AG04450 (cell line): ENCODE results near the gene KIAA0825. TPM values are rescaled to one million over a fixed set of nuclear protein-coding genes. Genes with fewer than 3 reads are reported as not detected.

Experiments used
- CTCF ChIA-PET: fragments of 300-600, 350-600 bp; formaldehyde crosslinking; extraction: SDS; loops from one replicate; lab custom pipeline; 2022; ENCODE audit warnings: antibody characterized with exemption, inconsistent platforms; lab: Charles Lee
- POLR2A ChIA-PET: fragments of 350-600 bp; formaldehyde crosslinking; extraction: SDS; loops from one replicate; lab custom pipeline; 2021; ENCODE audit warnings: antibody characterized with exemption, inconsistent platforms; lab: Yijun Ruan, JAX
- DNase-seq: peaks from one replicate; pipeline ENCODE4 v3.0.0-alpha.2; 2011; ENCODE audit warnings: low read depth, low spot score
- H3K27ac ChIP-seq: one replicate; pipeline ENCODE4 v1.5.1; 2012; ENCODE audit warnings: low read depth, low read length, control low read depth
- H3K27me3 ChIP-seq: one replicate; pipeline ENCODE4 v1.6.0; 2012; ENCODE audit warnings: low read length; ENCODE audit not compliant: control insufficient read depth, insufficient read depth
- H3K4me3 ChIP-seq: 2 replicates; pipeline ENCODE4 v1.5.1; 2011; ENCODE audit warnings: mild to moderate bottlenecking, low read depth, low read length, control low read depth
- H3K9me3 ChIP-seq: 2 replicates; pipeline ENCODE4 v1.5.1; 2012; ENCODE audit warnings: low read length; ENCODE audit not compliant: control insufficient read depth, insufficient read depth
- polyA plus RNA-seq: library from polyadenylated mRNA; depleted of rRNA; stranded (reverse); fragments of >200 nt; gene quantifications from 2 replicates; pipeline ENCODE4 v1.2.3, GENCODE V29; 2011
- TF ChIP-seq, protein P1 (sequence below): IDR thresholded peaks from 2 replicates; pipeline ENCODE4 v1.5.1; 2011; ENCODE audit warnings: low read depth, low read length, control low read depth, inconsistent platforms

KIAA0825 gene
- polyA plus RNA-seq, 1 experiment: 2.1 TPM

DNA sequence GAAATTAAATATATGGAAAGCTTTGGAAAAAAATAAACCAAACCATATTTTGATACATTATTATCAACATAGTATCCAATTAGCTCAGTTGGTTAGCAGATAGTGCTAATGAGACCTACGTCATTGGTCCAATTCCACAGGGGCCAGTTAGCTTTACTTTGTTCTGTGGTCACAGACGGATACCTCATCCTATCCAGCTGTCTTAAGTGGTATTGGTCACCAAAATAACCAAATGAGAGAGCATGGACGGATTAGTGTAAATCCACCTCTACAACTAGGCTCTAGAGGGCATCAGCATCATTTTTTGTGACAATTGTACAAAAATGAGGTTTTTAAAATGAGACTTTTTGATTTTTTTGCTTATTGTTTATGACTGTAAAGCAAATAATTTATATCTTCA is 364.2 kb downstream of the KIAA0825 start:
- DNase-seq: no peak
- TF ChIP-seq, protein P1, sequence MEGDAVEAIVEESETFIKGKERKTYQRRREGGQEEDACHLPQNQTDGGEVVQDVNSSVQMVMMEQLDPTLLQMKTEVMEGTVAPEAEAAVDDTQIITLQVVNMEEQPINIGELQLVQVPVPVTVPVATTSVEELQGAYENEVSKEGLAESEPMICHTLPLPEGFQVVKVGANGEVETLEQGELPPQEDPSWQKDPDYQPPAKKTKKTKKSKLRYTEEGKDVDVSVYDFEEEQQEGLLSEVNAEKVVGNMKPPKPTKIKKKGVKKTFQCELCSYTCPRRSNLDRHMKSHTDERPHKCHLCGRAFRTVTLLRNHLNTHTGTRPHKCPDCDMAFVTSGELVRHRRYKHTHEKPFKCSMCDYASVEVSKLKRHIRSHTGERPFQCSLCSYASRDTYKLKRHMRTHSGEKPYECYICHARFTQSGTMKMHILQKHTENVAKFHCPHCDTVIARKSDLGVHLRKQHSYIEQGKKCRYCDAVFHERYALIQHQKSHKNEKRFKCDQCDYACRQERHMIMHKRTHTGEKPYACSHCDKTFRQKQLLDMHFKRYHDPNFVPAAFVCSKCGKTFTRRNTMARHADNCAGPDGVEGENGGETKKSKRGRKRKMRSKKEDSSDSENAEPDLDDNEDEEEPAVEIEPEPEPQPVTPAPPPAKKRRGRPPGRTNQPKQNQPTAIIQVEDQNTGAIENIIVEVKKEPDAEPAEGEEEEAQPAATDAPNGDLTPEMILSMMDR: no peak
- ChIA-PET POLR2A (no interaction called here), CTCF (interaction anchor here (1.1 to 1.2 kb wide), 2 partner anchors 17 to 484 kb away, joined by 3 to 5 read pairs; no protein-coding TSS in a partner anchor)
- no peaks in the 10 kb centered on the region for H3K27me3 ChIP-seq
- H3K27ac ChIP-seq: no peak overlapping the region
- no peak overlapping the region for H3K4me3 ChIP-seq
- H3K9me3 ChIP-seq: no peaks in the 10 kb centered on the region

DNA sequence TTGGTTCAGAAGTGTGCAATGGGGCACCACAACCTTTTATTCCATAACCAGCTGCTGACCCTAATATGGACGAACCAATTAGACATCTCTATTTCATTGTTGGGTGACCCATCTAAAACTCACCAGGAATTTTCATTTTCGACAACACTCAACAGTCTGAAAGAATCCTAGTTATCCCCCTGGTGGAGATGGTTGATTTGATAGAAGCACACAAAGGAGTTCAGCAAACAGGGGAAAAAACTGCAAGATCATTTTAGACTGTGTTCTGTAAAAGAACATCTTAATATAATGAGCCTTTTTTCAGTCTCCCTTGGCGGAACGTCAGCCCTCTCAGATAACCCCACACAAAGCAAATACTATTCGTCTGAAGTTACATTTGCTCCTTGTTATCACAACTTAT is 367.4 kb downstream of the KIAA0825 start:
- CTCF ChIA-PET: interaction anchor here (1.3 kb wide), 1 partner anchor 487 kb away, joined by 4 read pairs; no protein-coding TSS in a partner anchor
- DNase-seq: no peak
- TF ChIP-seq, protein P1: no peak

DNA sequence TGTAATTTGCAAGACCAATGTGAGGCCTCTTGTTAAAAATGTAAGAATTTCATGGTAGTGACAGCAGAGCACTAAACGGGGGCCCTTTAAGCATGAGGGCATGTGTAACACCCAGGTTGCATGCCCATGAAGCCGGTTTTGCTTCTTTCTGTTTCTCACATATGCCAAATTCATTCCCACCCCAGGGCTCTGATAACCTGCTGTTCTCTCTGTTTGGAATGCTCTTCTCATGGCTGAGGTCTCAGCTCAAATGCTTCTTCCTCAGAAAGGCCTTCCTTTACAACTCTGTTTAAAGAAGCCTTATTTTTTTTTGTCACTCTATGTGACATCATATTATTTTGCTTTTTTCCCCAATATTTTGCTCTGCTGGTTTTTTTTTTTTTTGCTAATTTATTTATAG is 369.0 kb downstream of the KIAA0825 start:
- POLR2A ChIA-PET: interaction anchor here (0.7 kb wide), 1 partner anchor 511 kb away, joined by 4 read pairs; no protein-coding TSS in a partner anchor
- Histone ChIP-seq H3K27ac (no peak overlapping the region), H3K27me3 (no peaks in the 10 kb centered on the region), H3K4me3 (no peak overlapping the region), H3K9me3 (no peaks in the 10 kb centered on the region)
- DNase-seq: no peak
- CTCF ChIA-PET: no interaction called here
- TF ChIP-seq, protein P1: no peak

More for the DNA sequence above, 367.4 kb downstream of the KIAA0825 start:
- Histone ChIP-seq H3K9me3 (no peaks in the 10 kb centered on the region), H3K4me3 (no peak overlapping the region), H3K27ac (no peak overlapping the region), H3K27me3 (no peaks in the 10 kb centered on the region)
- POLR2A ChIA-PET: no interaction called here

DNA sequence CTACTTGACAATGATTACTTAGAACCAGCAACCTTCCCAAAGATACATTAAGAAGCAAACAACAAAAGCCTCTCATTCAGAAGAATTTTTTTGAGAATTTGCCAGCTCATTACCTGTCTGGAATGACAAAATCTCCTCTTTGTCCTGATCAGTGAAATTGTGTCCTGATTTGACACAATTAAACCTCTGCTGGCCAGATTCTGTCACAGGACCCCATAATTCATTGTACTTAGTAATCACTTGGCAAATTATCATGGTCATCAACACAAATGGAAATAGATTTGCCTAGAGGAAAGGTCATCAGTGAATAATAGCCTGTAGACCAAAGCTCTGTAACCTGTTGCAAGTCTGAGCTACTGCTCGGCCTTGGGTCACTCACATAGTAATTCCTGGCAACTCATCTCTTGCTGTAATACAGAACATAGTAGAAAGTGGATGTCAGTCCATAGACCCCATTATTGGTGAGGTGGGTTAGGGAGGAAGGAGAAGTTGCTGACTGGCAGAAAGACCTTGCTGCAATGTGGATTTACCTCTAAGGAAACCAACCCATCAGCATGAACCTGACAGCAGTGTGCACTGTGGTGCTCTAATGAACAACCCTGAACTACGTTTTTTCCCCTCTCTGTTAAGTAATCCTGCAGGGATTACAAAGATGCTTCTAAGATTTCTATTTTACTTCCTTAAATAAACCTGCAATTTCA is 370.1 kb downstream of the KIAA0825 start:
- H3K4me3 ChIP-seq: no peak overlapping the region
- DNase-seq: no peak
- TF ChIP-seq, protein P1: no peak
- H3K27ac ChIP-seq: no peak overlapping the region
- CTCF ChIA-PET: no interaction called here
- POLR2A ChIA-PET: no interaction called here
- no peaks in the 10 kb centered on the region for H3K9me3 ChIP-seq
- H3K27me3 ChIP-seq: no peaks in the 10 kb centered on the region

DNA sequence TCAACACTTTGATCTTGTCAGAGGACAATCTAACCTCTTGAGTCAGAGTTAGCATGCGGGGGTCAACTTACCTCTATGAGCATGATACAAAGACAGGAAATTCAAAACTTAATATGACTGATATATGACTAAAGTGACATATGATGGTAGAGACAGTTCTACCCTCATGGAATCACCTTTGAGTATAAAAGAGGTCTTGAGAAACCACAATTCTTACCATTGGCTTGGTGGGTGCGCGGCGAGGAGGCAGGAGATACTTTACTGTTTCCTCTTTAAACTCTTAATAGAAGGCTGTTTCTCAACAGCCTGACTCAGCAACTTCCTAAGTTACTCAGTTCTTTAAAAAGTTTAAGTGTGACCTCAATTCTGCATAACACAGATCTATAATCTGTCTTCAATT is 372.8 kb downstream of the KIAA0825 start:
- DNase-seq: no peak
- CTCF ChIA-PET: no interaction called here
- Histone ChIP-seq H3K9me3 (no peaks in the 10 kb centered on the region), H3K27ac (no peak overlapping the region), H3K4me3 (no peak overlapping the region), H3K27me3 (no peaks in the 10 kb centered on the region)
- TF ChIP-seq, protein P1: no peak
- POLR2A ChIA-PET: no interaction called here
